Measurements from ENCODE around the gene HDGFL2. TPM values are rescaled to one million over a fixed set of nuclear protein-coding genes. Genes with fewer than 3 reads are reported as not detected.

Gene HDGFL2
- total RNA-seq, 2 donors from 2014 or later = 40.8 to 61.8 TPM

- Histone ChIP-seq H3K4me3 (no peak overlapping the region), H3K27me3 (replicated peaks; ENCODE audit: insufficient read depth) (no peaks in the 10 kb centered on the region), H3K9me3 (no peaks in the 10 kb centered on the region), H3K4me1 (replicated peaks) (peaks cover 11% of the 10 kb centered on the region), H3K36me3 (no peaks in the 10 kb centered on the region), H3K27ac (no peak overlapping the region)
- intact Hi-C loops (cut with DNase I) = no loop called here
- no peak for DNase-seq (ENCODE audit: low spot score)
- TF ChIP-seq CTCF (IDR thresholded peaks at IDR 0.05) = no peak
- 80% methylated on average over 16 of the region's 16 CpGs for WGBS
Measured at GRCh38 chr19:4477034-4477801, 5.1 kb downstream of the HDGFL2 start.

GRCh38 chr19:4482721-4483364 lies 10.7 kb downstream of the HDGFL2 start:
- no peaks in the 10 kb centered on the region for H3K36me3 ChIP-seq

GRCh38 chr19:4483385-4483784 lies 11.3 kb downstream of the HDGFL2 start:
- no peaks in the 10 kb centered on the region for H3K9me3 ChIP-seq
- no peaks in the 10 kb centered on the region for H3K36me3 ChIP-seq
- H3K4me1 ChIP-seq (replicated peaks) = no peaks in the 10 kb centered on the region
- no peaks in the 10 kb centered on the region for H3K27me3 ChIP-seq (replicated peaks; ENCODE audit: insufficient read depth)
- intact Hi-C loops (cut with DNase I) = no loop called here
- H3K4me3 ChIP-seq = no peak overlapping the region
- TF ChIP-seq POLR2AphosphoS5 (IDR thresholded peaks at IDR 0.05) (no peak), POLR2A (IDR thresholded peaks at IDR 0.05) (no peak), CTCF (IDR thresholded peaks at IDR 0.05) (no peak)
- 87% methylated on average over 19 of the region's 19 CpGs for WGBS
- no peak for DNase-seq (ENCODE audit: low spot score)
- no peak overlapping the region for H3K27ac ChIP-seq

More at GRCh38 chr19:4482721-4483364, 10.7 kb downstream of the HDGFL2 start:
- no peaks in the 10 kb centered on the region for H3K9me3 ChIP-seq
- H3K4me3 ChIP-seq = no peak overlapping the region
- H3K27ac ChIP-seq = no peak overlapping the region
- DNase-seq (ENCODE audit: low spot score) = no peak
- no peaks in the 10 kb centered on the region for H3K4me1 ChIP-seq (replicated peaks)
- H3K27me3 ChIP-seq (replicated peaks; ENCODE audit: insufficient read depth) = no peaks in the 10 kb centered on the region
- intact Hi-C loops (cut with DNase I) = no loop called here
- no peak for TF ChIP-seq CTCF (IDR thresholded peaks at IDR 0.05)
- no peak for TF ChIP-seq POLR2AphosphoS5 (IDR thresholded peaks at IDR 0.05)
- TF ChIP-seq POLR2A (IDR thresholded peaks at IDR 0.05) = no peak
- WGBS = 91% methylated on average over 35 of the region's 35 CpGs

- no peak overlapping the region for H3K27ac ChIP-seq
- 87% methylated on average over 11 of the region's 11 CpGs for WGBS
- no peaks in the 10 kb centered on the region for H3K4me1 ChIP-seq (replicated peaks)
- no peak overlapping the region for H3K4me3 ChIP-seq
- no peaks in the 10 kb centered on the region for H3K27me3 ChIP-seq (replicated peaks; ENCODE audit: insufficient read depth)
- DNase-seq (ENCODE audit: low spot score) = no peak
- TF ChIP-seq POLR2A (IDR thresholded peaks at IDR 0.05) = no peak
- intact Hi-C loops (cut with DNase I) = no loop called here
- H3K9me3 ChIP-seq = no peaks in the 10 kb centered on the region
- peaks cover 5 to 7% of the 10 kb centered on the region in 2 donors for H3K36me3 ChIP-seq
Measured at GRCh38 chr19:4487572-4487971, 15.5 kb downstream of the HDGFL2 start.

- Histone ChIP-seq H3K27me3 (replicated peaks; ENCODE audit: insufficient read depth) (no peaks in the 10 kb centered on the region), H3K4me1 (replicated peaks) (no peaks in the 10 kb centered on the region), H3K9me3 (no peaks in the 10 kb centered on the region), H3K36me3 (peaks cover 5 to 7% of the 10 kb centered on the region in 2 donors), H3K4me3 (no peak overlapping the region), H3K27ac (no peak overlapping the region)
- no peak for DNase-seq (ENCODE audit: low spot score)
- intact Hi-C loops (cut with DNase I) = no loop called here
- TF ChIP-seq POLR2A (IDR thresholded peaks at IDR 0.05) (no peak), POLR2AphosphoS5 (IDR thresholded peaks at IDR 0.05) (no peak), CTCF (IDR thresholded peaks at IDR 0.05) (no peak)
- 94% methylated on average over 29 of the region's 29 CpGs for WGBS
Measured at GRCh38 chr19:4488496-4488895, 16.4 kb downstream of the HDGFL2 start.

All from prostate gland (tissue), 2 donors.